ENCODE measurements around the gene SMYD2. TPM values are rescaled to one million over a fixed set of nuclear protein-coding genes. Genes with fewer than 3 reads are reported as not detected.

SMYD2 gene
- total RNA-seq, 1 experiment from 2014 or later = 6.4 TPM

DNA sequence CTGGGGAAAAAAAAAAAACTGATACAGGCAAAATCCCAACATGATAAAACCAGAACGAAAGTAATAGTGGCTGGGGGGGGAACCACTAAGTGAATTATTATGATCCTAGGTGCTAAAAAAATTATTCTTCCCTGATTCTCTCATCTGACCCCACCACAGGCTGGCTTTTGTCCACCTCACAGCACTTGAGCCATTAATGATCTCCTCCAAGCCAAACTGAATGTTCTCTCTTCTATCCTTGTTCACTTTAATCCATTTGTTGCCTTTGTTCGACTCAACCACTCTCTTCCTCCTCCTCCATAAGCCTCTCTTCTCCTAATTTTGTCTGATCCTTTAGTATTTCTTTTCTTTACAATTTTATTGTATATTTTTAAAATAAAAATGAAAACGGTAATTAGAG, 16.0 kb upstream of the SMYD2 start (continued):
- TF ChIP-seq SMAD4 (CRISPR knock-in tag; IDR thresholded peaks at IDR 0.05) (no peak), PREB (CRISPR knock-in tag; IDR thresholded peaks at IDR 0.05; ENCODE audit: borderline replicate concordance) (no peak)

GRCh38 chr1:214270097-214270650, 10.8 kb upstream of the SMYD2 start:
- Mint-ChIP-seq H3K4me3 (no peak overlapping the region), H3K9me3 (peaks cover 5% of the 10 kb centered on the region), H3K27me3 (ENCODE audit: low read depth) (peaks cover under 1% of the 10 kb centered on the region; the same call in 1 of the 2 replicates), H3K27ac (no peak overlapping the region), H3K36me3 (no peaks in the 10 kb centered on the region), H3K4me1 (peaks cover 9% of the 10 kb centered on the region)
- ATAC-seq (no peak), DNase-seq (ENCODE audit: low spot score) (no peak)
- POLR2A ChIA-PET = no interaction called here
- CTCF ChIA-PET = interaction anchor here (2.9 to 5.3 kb wide), 2 partner anchors 8 to 60 kb away, joined by 13 to 52 read pairs; no protein-coding TSS in a partner anchor
- TF ChIP-seq ZNF532 (CRISPR knock-in tag; IDR thresholded peaks at IDR 0.05; ENCODE audit: borderline replicate concordance) (no peak), ZNF219 (CRISPR knock-in tag; IDR thresholded peaks at IDR 0.05; ENCODE audit: borderline replicate concordance) (no peak), ZNF396 (CRISPR knock-in tag; IDR thresholded peaks at IDR 0.05; ENCODE audit: borderline replicate concordance) (no peak), MAX (CRISPR knock-in tag; IDR thresholded peaks at IDR 0.05) (no peak), FOXK1 (CRISPR knock-in tag; IDR thresholded peaks at IDR 0.05) (no peak), TEAD1 (CRISPR knock-in tag; IDR thresholded peaks at IDR 0.05) (no peak), ZNF232 (CRISPR knock-in tag; IDR thresholded peaks at IDR 0.05) (no peak), ZNF121 (CRISPR knock-in tag; IDR thresholded peaks at IDR 0.05) (no peak), SMAD4 (CRISPR knock-in tag; IDR thresholded peaks at IDR 0.05) (no peak), ZNF317 (CRISPR knock-in tag; IDR thresholded peaks at IDR 0.05; ENCODE audit: borderline replicate concordance, low read depth) (no peak), MYBL2 (CRISPR knock-in tag; IDR thresholded peaks at IDR 0.05) (no peak), ATF2 (CRISPR knock-in tag; IDR thresholded peaks at IDR 0.05; ENCODE audit: borderline replicate concordance, low read depth) (no peak), ZBTB43 (CRISPR knock-in tag; IDR thresholded peaks at IDR 0.05) (no peak), RELA (CRISPR knock-in tag; IDR thresholded peaks at IDR 0.05; ENCODE audit: borderline replicate concordance) (no peak)
- TF ChIP-seq, protein P1, sequence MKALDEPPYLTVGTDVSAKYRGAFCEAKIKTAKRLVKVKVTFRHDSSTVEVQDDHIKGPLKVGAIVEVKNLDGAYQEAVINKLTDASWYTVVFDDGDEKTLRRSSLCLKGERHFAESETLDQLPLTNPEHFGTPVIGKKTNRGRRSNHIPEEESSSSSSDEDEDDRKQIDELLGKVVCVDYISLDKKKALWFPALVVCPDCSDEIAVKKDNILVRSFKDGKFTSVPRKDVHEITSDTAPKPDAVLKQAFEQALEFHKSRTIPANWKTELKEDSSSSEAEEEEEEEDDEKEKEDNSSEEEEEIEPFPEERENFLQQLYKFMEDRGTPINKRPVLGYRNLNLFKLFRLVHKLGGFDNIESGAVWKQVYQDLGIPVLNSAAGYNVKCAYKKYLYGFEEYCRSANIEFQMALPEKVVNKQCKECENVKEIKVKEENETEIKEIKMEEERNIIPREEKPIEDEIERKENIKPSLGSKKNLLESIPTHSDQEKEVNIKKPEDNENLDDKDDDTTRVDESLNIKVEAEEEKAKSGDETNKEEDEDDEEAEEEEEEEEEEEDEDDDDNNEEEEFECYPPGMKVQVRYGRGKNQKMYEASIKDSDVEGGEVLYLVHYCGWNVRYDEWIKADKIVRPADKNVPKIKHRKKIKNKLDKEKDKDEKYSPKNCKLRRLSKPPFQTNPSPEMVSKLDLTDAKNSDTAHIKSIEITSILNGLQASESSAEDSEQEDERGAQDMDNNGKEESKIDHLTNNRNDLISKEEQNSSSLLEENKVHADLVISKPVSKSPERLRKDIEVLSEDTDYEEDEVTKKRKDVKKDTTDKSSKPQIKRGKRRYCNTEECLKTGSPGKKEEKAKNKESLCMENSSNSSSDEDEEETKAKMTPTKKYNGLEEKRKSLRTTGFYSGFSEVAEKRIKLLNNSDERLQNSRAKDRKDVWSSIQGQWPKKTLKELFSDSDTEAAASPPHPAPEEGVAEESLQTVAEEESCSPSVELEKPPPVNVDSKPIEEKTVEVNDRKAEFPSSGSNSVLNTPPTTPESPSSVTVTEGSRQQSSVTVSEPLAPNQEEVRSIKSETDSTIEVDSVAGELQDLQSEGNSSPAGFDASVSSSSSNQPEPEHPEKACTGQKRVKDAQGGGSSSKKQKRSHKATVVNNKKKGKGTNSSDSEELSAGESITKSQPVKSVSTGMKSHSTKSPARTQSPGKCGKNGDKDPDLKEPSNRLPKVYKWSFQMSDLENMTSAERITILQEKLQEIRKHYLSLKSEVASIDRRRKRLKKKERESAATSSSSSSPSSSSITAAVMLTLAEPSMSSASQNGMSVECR (CRISPR knock-in tag; IDR thresholded peaks at IDR 0.05; ENCODE audit: borderline replicate concordance) = no peak
- TF ChIP-seq, protein P2, sequence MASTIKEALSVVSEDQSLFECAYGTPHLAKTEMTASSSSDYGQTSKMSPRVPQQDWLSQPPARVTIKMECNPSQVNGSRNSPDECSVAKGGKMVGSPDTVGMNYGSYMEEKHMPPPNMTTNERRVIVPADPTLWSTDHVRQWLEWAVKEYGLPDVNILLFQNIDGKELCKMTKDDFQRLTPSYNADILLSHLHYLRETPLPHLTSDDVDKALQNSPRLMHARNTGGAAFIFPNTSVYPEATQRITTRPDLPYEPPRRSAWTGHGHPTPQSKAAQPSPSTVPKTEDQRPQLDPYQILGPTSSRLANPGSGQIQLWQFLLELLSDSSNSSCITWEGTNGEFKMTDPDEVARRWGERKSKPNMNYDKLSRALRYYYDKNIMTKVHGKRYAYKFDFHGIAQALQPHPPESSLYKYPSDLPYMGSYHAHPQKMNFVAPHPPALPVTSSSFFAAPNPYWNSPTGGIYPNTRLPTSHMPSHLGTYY (CRISPR knock-in tag; IDR thresholded peaks at IDR 0.05) = no peak
- TF ChIP-seq, protein P3, sequence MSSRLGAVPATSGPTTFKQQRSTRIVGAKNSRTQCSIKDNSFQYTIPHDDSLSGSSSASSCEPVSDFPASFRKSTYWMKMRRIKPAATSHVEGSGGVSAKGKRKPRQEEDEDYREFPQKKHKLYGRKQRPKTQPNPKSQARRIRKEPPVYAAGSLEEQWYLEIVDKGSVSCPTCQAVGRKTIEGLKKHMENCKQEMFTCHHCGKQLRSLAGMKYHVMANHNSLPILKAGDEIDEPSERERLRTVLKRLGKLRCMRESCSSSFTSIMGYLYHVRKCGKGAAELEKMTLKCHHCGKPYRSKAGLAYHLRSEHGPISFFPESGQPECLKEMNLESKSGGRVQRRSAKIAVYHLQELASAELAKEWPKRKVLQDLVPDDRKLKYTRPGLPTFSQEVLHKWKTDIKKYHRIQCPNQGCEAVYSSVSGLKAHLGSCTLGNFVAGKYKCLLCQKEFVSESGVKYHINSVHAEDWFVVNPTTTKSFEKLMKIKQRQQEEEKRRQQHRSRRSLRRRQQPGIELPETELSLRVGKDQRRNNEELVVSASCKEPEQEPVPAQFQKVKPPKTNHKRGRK (CRISPR knock-in tag; IDR thresholded peaks at IDR 0.05; ENCODE audit: borderline replicate concordance) = no peak
